ENCODE results near the gene E2F4.

DNA sequence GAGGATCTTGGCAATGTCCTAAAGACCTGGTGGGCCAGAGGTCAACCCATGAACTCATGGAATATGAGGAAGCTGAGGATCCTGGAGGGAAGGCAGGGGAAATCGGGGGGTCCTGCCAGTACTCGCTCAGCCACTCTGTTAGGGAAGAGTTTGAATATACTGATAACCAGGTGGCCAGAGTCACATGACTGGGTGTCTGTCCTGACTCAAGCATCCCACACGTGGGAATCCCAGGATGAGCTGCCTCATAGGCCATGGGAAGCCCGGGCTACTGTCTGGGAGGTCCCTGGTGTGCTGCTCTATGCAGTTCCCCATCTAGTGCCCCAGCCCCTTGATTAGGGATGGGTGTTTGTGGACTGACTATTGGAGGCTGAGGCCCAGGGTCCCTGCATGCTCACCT is 3.6 kb upstream of the E2F4 start:
- TF ChIP-seq, protein P1, sequence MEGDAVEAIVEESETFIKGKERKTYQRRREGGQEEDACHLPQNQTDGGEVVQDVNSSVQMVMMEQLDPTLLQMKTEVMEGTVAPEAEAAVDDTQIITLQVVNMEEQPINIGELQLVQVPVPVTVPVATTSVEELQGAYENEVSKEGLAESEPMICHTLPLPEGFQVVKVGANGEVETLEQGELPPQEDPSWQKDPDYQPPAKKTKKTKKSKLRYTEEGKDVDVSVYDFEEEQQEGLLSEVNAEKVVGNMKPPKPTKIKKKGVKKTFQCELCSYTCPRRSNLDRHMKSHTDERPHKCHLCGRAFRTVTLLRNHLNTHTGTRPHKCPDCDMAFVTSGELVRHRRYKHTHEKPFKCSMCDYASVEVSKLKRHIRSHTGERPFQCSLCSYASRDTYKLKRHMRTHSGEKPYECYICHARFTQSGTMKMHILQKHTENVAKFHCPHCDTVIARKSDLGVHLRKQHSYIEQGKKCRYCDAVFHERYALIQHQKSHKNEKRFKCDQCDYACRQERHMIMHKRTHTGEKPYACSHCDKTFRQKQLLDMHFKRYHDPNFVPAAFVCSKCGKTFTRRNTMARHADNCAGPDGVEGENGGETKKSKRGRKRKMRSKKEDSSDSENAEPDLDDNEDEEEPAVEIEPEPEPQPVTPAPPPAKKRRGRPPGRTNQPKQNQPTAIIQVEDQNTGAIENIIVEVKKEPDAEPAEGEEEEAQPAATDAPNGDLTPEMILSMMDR (IDR thresholded peaks at IDR 0.05) = no peak
- no peak for TF ChIP-seq POLR2A (IDR thresholded peaks at IDR 0.05)
